Body of pancreas (tissue), 4 donors: ENCODE measurements around the gene INHBC.

Source experiments
- CTCF ChIP-seq, 7 experiments: fragments of 450-650 bp in 4 of 7; fragments of 200-600 bp in 3 of 7; sonication (generic) in 3 of 7; IDR thresholded peaks; one replicate each; pipeline ENCODE4 v1.5.1; 2016 to 2019; ENCODE audit warnings: antibody characterized with exemption in 7 of 7
- POLR2A ChIP-seq, 3 donors: fragments of 450-650 bp; IDR thresholded peaks; one replicate each; pipeline ENCODE4 v1.6.1; 2016; ENCODE audit warnings: antibody characterized with exemption in 3 of 3, mild to moderate bottlenecking in 2 of 3

DNA sequence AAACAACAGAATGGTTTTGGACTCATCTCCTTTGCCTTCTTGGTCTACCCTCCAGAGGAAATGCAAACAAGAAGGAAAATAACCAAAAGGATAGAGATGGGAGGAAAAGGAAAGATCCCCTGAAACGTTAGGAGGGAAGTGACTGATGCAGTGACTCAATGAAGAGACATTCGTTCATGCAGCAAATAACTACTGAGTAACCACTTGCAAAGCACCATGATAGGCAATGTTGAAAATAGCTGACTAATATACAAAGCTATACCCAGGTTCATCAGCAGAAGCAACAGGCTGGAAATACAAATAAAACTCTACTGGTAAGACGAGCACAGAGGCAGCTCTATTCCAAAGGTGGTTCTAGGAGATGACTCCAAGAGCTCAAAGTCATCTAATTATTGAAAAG is 45.6 kb upstream of the INHBC start:
- no peak for TF ChIP-seq CTCF (IDR thresholded peaks at IDR 0.05)
- no peak for TF ChIP-seq POLR2A (IDR thresholded peaks at IDR 0.05)
